SH-SY5Y (cell line): ENCODE results near the gene LHX5.

Experiments used
- GATA2 ChIP-seq: IDR thresholded peaks from 2 replicates; pipeline ENCODE4 v1.6.1; 2011; ENCODE audit warnings: mild to moderate bottlenecking, low read depth, low read length
- GATA3 ChIP-seq: IDR thresholded peaks from 2 replicates; pipeline ENCODE4 v1.6.1; 2011; ENCODE audit warnings: low read depth, mild to moderate bottlenecking, low read length, moderate library complexity

GRCh38 chr12:113416091-113416754 lies 55.4 kb downstream of the LHX5 start:
- TF ChIP-seq GATA2 = no peak
- TF ChIP-seq GATA3 = no peak
